Stomach smooth muscle (tissue), 2 donors: Measurements from ENCODE around the gene CDH16.

Experiments
- H3K27ac ChIP-seq: one replicate; pipeline ENCODE4 v1.7.0; 2013; ENCODE audit warnings: mild to moderate bottlenecking, low read length, inconsistent platforms
- H3K27me3 ChIP-seq, 2 donors: one replicate each; pipeline ENCODE4 v1.7.0; 2013; ENCODE audit warnings: low read length in 2 of 2; ENCODE audit not compliant: insufficient read depth in 2 of 2, control insufficient read depth in 1 of 2
- H3K36me3 ChIP-seq, 2 donors: one replicate each; pipeline ENCODE4 v1.7.0; 2013; ENCODE audit warnings: low read length in 2 of 2; ENCODE audit not compliant: control insufficient read depth in 2 of 2, insufficient read depth in 2 of 2
- H3K4me1 ChIP-seq: one replicate; pipeline ENCODE4 v1.7.0; 2013; ENCODE audit warnings: low read length; ENCODE audit not compliant: control insufficient read depth, insufficient read depth
- H3K4me3 ChIP-seq, 2 donors: one replicate each; pipeline ENCODE4 v1.7.0; 2013; ENCODE audit warnings: low read length in 2 of 2
- H3K9ac ChIP-seq, 2 donors: one replicate each; pipeline ENCODE4 v1.7.0; 2013; ENCODE audit warnings: low read length in 2 of 2, mild to moderate bottlenecking in 1 of 2
- H3K9me3 ChIP-seq, 2 donors: one replicate each; pipeline ENCODE4 v1.7.0; 2013; ENCODE audit warnings: low read length in 2 of 2; ENCODE audit not compliant: control insufficient read depth in 2 of 2
- donor health status: healthy.
- donor health status: Pancreatic carcinoma.

Gene CDH16

DNA sequence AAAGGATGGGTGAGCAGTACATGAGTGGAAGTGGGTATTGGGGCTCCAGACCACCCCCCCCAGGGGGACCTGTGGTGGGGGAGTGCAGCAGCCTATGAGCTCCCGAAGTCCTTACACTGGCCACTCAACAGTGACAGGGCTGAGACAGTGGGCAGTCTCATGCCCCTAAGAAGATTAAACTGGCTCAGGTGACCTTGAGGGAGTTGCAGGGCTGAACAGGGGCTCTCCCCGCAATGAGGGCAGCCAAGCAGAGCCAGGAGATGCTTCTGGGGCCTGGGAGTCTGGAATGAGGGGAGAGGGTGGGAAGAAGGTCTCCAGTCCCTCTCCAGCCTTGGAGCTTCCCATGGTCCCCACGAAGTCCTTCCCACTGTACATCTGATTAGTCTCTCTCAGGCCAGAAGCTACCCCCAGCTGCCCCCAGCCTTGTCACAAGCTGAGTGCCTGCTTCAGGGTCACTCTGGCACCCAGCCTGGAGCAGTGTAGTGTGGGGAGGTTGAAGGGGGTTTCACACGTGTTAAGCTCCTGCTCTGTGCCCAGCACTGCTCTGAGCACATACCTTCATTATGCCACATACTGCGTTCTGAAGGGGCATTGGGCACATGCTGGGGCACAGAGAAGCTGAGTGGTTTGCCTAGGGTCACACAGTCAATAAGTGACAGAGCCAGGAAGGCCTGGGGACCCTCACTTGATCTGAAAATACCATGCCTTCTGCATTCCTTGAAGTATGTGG lies 1.0 kb upstream of the CDH16 start:
- Histone ChIP-seq H3K9ac (no peak overlapping the region), H3K27ac (peak overlapping the region; percentile 11), H3K36me3 (peaks cover 4 to 6% of the 10 kb centered on the region in 2 donors), H3K27me3 (no peaks in the 10 kb centered on the region), H3K4me3 (no peak overlapping the region), H3K4me1 (peaks cover 52% of the 10 kb centered on the region), H3K9me3 (no peaks in the 10 kb centered on the region)

DNA sequence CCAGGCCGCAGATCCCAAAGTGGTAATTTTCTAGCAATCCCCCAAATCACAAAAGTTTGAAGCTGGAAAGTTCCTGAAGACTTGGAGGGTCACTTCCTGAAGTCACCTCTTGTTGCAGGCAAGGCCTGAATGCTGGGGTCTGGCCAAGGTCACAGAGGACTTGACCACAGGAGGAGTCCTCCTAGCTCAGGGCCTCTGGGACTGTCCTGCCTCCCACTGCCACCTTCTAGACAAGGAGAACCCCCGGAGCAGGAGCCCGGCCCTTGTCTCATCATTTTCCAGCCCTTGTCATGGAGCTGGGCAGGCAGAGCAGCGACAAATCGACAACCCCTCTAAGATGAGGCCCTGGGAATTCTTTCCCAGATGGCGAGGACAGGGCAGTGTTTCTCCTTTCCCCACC lies 330 bp downstream of the CDH16 start:
- Histone ChIP-seq H3K4me3 (no peak overlapping the region), H3K36me3 (peaks cover 4 to 5% of the 10 kb centered on the region in 2 donors), H3K27me3 (no peaks in the 10 kb centered on the region), H3K9me3 (no peaks in the 10 kb centered on the region), H3K4me1 (peaks cover 41% of the 10 kb centered on the region), H3K9ac (no peak overlapping the region), H3K27ac (no peak overlapping the region)

DNA sequence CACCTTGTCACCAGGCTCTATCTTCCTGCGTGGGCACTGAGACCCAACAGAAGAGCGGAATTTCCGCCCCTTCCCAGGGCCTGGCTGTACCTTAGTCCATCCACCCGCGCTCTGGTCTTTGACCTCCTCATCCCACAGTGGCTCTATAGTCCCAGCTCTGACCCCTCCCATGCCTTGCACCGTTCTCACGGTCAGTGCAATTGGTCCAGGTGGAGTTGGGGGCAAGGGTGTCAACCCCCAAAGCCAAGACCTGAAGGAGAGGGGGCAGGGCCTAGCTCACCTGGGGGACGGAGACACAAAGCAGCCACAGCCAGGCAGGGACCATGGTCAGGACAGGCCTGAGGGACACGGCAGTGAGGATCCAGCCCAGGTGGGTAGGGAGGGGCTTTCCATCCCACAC lies 944 bp downstream of the CDH16 start:
- Histone ChIP-seq H3K4me3 (no peak overlapping the region), H3K36me3 (peaks cover 4 to 5% of the 10 kb centered on the region in 2 donors), H3K27ac (no peak overlapping the region), H3K9ac (no peak overlapping the region), H3K9me3 (no peaks in the 10 kb centered on the region), H3K27me3 (no peaks in the 10 kb centered on the region), H3K4me1 (peaks cover 35% of the 10 kb centered on the region)

DNA sequence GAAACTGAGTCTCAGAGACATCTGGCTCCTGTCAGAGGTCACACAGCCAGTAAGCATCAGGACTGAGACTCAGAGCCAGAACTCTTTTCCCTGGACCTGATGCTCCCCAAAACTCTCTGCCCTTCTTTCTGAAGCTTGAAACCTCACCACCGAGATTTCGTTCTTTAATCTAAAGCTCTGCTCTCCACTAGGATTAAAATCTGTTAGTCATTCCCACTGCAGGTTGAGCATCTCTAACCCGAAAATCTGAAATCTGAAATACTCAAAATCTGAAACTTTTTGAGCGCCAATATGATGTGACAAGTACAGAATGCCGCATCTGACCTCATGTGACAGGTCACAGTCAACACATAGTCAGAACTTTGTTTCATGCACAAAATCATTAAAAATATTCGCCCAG lies 2.2 kb downstream of the CDH16 start:
- Histone ChIP-seq H3K27me3 (no peaks in the 10 kb centered on the region), H3K27ac (no peak overlapping the region), H3K9me3 (no peaks in the 10 kb centered on the region), H3K36me3 (peaks cover 2 to 4% of the 10 kb centered on the region in 2 donors), H3K4me3 (no peak overlapping the region), H3K4me1 (peaks cover 25% of the 10 kb centered on the region), H3K9ac (no peak overlapping the region)

DNA sequence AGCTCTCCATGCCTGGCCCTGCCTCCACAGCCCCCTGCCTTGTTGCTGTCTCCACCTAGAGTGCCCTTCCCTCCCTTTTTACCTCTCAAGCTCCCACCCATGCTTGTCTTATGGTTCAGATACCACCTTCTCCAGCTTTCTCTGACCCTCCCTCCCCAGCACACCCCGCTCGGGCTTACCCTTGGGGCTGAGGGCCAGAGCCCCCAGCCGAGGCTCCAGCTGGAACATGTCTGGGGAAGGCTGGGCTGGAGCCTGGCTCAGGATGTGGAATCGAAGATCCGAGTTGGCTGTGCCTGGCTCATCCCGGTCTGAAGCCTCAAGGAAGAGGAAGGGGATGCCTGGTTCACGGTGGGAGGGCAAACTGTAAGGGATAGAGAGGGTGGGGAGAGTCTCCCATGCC lies 3.6 kb downstream of the CDH16 start:
- no peaks in the 10 kb centered on the region for H3K27me3 ChIP-seq

DNA sequence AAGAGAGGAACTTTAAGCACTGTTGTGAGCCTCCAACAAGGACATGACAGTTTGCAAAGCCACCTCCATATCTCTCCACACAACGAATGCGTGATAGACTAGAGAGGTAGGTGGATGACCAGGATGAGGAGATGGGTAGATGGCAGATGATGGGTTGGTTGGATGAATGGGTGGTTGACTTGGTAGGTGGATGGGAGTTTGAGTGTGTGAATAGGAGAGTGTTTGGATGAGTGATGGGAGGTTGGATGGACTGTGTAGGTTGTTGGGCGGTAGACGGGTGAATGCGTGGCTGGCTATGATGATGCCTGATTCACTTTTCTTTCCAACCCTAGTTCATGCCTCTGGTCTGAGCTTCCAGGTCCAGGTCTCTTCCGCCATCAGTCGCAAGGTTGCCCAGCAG lies 4.1 kb downstream of the CDH16 start:
- H3K4me3 ChIP-seq, result no peak overlapping the region
- no peak overlapping the region for H3K9ac ChIP-seq
- no peak overlapping the region for H3K27ac ChIP-seq
- H3K27me3 ChIP-seq, result no peaks in the 10 kb centered on the region
- H3K9me3 ChIP-seq, result no peaks in the 10 kb centered on the region
- H3K4me1 ChIP-seq, result peaks cover 6% of the 10 kb centered on the region
- no peaks in the 10 kb centered on the region for H3K36me3 ChIP-seq

More for the DNA sequence above, 3.6 kb downstream of the CDH16 start:
- Histone ChIP-seq H3K36me3 (no peaks in the 10 kb centered on the region), H3K9ac (no peak overlapping the region), H3K4me3 (no peak overlapping the region), H3K4me1 (peaks cover 11% of the 10 kb centered on the region), H3K9me3 (no peaks in the 10 kb centered on the region), H3K27ac (no peak overlapping the region)

DNA sequence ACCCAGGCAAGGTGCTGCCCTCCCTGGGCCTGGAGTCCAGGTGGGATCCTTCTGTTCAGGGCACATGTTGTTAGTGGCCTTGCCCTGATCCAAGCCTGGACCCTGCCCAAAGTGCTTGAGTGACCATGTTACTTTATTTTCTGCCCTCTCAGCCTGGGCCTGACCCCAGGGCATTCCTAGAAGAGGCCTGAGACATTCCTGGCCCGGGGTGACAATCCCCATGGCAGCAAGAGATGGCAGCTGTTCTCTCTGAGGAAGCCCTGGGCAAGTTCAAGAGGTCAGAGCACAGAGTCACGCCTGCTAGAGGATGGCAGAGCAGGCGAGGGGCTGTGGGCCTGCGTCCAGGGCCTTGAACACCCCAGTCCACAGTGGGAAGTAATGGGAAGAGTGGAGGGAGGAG lies 5.0 kb downstream of the CDH16 start:
- Histone ChIP-seq H3K4me1 (no peaks in the 10 kb centered on the region), H3K9me3 (no peaks in the 10 kb centered on the region), H3K4me3 (no peak overlapping the region), H3K27me3 (no peaks in the 10 kb centered on the region), H3K27ac (no peak overlapping the region), H3K36me3 (no peaks in the 10 kb centered on the region), H3K9ac (no peak overlapping the region)

DNA sequence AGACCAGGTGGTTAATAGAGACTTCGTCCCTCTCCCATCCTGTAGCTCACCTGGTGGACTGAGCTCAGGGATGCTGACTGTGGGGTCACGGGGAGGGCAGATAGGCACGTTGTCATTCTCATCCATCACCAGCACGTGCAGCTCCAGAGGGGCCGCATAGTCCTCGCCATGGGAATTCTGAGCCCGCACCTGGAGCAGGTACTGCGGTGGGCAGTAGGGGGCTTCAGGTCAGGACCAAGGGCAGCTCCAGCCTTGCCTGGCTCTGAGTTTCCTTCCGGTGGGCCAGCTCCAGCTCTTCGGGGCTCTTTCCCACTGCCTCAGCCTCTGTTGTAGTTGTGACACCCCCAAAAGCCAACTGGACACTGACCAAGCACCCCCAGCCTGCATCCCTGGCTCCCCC lies 5.6 kb downstream of the CDH16 start:
- Histone ChIP-seq H3K9ac (no peak overlapping the region), H3K9me3 (no peaks in the 10 kb centered on the region), H3K4me1 (no peaks in the 10 kb centered on the region), H3K4me3 (no peak overlapping the region), H3K27me3 (no peaks in the 10 kb centered on the region), H3K27ac (no peak overlapping the region), H3K36me3 (no peaks in the 10 kb centered on the region)

DNA sequence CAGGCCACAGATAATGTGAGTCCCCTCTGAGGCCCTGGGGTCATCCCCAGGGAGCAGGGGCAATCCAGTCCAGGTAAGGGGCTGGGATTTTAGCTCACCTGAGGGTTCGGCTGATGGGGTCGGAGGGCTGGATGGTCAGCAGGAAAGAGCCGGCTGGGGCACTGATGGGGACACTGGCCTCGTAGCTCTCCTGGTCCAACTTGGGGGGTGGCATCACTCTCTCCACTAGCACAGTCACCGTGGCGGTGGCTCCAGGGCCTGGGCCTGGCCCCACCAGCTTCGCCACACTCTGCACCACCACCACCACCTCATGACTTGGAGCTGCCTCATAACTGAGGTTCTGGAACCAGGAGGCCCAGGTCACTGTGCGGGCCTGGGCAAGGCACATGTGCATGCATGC lies 6.9 kb downstream of the CDH16 start:
- no peak overlapping the region for H3K4me3 ChIP-seq
- no peaks in the 10 kb centered on the region for H3K4me1 ChIP-seq
- H3K27me3 ChIP-seq, result no peaks in the 10 kb centered on the region
- H3K9me3 ChIP-seq, result no peaks in the 10 kb centered on the region
- no peaks in the 10 kb centered on the region for H3K36me3 ChIP-seq
- no peak overlapping the region for H3K9ac ChIP-seq
- no peak overlapping the region for H3K27ac ChIP-seq

DNA sequence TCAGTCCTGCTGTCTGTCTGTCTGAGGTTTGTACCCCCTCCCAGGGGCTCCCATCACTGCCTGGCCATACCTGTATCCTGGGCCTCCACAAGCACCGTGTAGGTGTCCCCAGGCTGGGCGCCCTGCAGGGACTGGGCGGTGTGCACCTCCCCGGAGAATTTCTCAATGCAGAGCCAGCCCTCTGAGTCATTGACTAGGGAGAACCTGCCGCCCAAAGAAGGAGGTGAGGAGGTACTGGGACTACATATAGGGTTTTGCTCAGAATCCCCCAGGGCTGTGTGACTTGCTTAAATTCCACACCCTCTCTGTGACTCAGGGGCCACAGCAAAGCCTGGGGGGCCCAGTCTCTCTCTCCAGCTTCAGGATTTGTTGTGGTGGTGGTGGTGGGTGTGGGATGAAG lies 7.6 kb downstream of the CDH16 start:
- H3K4me1 ChIP-seq, result peaks cover 3% of the 10 kb centered on the region
- H3K9me3 ChIP-seq, result no peaks in the 10 kb centered on the region
- no peaks in the 10 kb centered on the region for H3K36me3 ChIP-seq
- H3K27me3 ChIP-seq, result no peaks in the 10 kb centered on the region
- no peak overlapping the region for H3K4me3 ChIP-seq
- H3K27ac ChIP-seq, result no peak overlapping the region
- no peak overlapping the region for H3K9ac ChIP-seq

DNA sequence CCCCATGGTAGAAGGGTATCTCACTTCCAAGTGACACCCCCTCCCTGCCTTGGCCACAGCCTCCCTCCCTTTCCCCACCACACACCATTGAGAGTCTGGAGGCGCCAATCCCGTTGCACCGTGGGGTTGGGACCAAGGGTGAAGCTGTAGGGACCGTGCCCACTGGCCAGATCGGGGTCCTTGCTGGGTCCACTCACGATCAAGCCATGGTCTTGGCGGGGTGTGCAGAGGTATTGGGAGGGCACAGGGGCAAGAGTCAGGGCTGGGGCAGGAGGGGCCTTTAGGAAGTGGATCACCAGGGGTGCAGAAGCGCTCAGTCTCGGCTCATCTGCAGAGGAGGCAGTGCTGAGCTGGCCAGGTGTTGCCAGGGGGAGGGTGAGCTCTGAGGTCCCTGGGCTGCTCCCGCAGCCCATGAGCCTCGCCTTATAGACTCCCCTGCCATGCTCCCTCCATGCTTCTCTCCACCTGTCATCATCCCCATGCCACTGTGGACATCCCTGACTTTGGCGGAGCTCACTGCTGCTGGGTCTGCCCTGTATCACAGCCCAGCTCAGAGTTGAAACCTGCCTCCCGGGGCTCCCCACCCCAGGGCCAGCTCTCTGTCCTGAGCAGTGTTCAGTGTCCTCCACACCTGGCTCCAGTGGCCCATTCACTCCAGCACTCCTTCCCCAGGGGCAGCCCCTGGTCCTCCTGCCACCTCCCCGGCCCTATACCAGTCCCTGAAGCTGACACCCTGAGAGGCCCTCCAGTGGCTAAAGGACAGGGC lies 8.3 kb downstream of the CDH16 start:
- Histone ChIP-seq H3K36me3 (no peaks in the 10 kb centered on the region), H3K27ac (no peak overlapping the region), H3K4me1 (peaks cover 11% of the 10 kb centered on the region), H3K27me3 (no peaks in the 10 kb centered on the region), H3K4me3 (no peak overlapping the region), H3K9me3 (no peaks in the 10 kb centered on the region), H3K9ac (no peak overlapping the region)
